Fibroblast of lung (primary cell): ENCODE results near the gene ARHGDIA. TPM values are rescaled to one million over a fixed set of nuclear protein-coding genes. Genes with fewer than 3 reads are reported as not detected.

Source experiments
- DNase-seq, 2 donors: peaks; one replicate each; pipeline versions ENCODE4 v3.0.0 to v3.0.0-alpha.2; 2010; ENCODE audit warnings: low read depth in 2 of 2
- H2AFZ ChIP-seq: 2 replicates; pipeline ENCODE4 v1.5.1; 2012; ENCODE audit warnings: low read length, control low read depth, inconsistent platforms
- H3K27ac ChIP-seq: 2 replicates; pipeline ENCODE4 v1.5.1; 2011; ENCODE audit warnings: low read length, control low read depth; ENCODE audit not compliant: insufficient read depth
- H3K27me3 ChIP-seq: 2 replicates; pipeline ENCODE4 v1.5.1; 2011; ENCODE audit warnings: mild to moderate bottlenecking, low read length; ENCODE audit not compliant: control insufficient read depth, insufficient read depth
- H3K36me3 ChIP-seq: 2 replicates; pipeline ENCODE4 v1.5.1; 2011; ENCODE audit warnings: low read length; ENCODE audit not compliant: control insufficient read depth, insufficient read depth
- H3K4me1 ChIP-seq: 2 replicates; pipeline ENCODE4 v1.5.1; 2011; ENCODE audit warnings: low read length; ENCODE audit not compliant: control insufficient read depth, insufficient read depth; ENCODE audit errors: extremely low read depth
- H3K4me2 ChIP-seq: 2 replicates; pipeline ENCODE4 v1.5.1; 2011; ENCODE audit warnings: low read length, control low read depth; ENCODE audit not compliant: insufficient read depth; ENCODE audit errors: extremely low read depth
- H3K4me3 ChIP-seq, 4 experiments: fragments of 200-600 bp in 1 of 4; sonication (generic) in 1 of 4; replicated peaks in 1 of 4; 2 replicates each; pipeline ENCODE4 v1.5.1; 2011 to 2016; ENCODE audit warnings: low read length in 4 of 4, low read depth in 3 of 4, mild to moderate bottlenecking in 3 of 4, control low read depth in 2 of 4, inconsistent platforms in 1 of 4, mixed read lengths in 1 of 4; ENCODE audit not compliant: insufficient read depth in 1 of 4; ENCODE audit errors: control extremely low read depth in 1 of 4
- H3K79me2 ChIP-seq: 2 replicates; pipeline ENCODE4 v1.5.1; 2012; ENCODE audit warnings: mild to moderate bottlenecking, low read length, inconsistent platforms; ENCODE audit not compliant: control insufficient read depth, insufficient read depth
- H3K9ac ChIP-seq: 2 replicates; pipeline ENCODE4 v1.5.1; 2011; ENCODE audit warnings: mild to moderate bottlenecking, low read length, control low read depth; ENCODE audit not compliant: insufficient read depth
- H3K9me3 ChIP-seq: 2 replicates; pipeline ENCODE4 v1.5.1; 2012; ENCODE audit warnings: low read depth, low read length; ENCODE audit not compliant: control insufficient read depth, insufficient read depth
- H4K20me1 ChIP-seq: 2 replicates; pipeline ENCODE4 v1.5.1; 2011; ENCODE audit warnings: low read length; ENCODE audit not compliant: control insufficient read depth, insufficient read depth; ENCODE audit errors: extremely low read depth
- CTCF ChIP-seq, 2 donors: IDR thresholded peaks in 1 of 2; conservative IDR thresholded peaks in 1 of 2; 1 replicate in 1 of 2; 2 replicates in 1 of 2; pipeline ENCODE4 v1.5.1; 2011 to 2012; ENCODE audit warnings: low read length in 2 of 2, control low read depth in 1 of 2, inconsistent platforms in 1 of 2, low read depth in 1 of 2, mild to moderate bottlenecking in 1 of 2
- EZH2 ChIP-seq: IDR thresholded peaks from 2 replicates; pipeline ENCODE4 v1.5.1; 2012; ENCODE audit warnings: low read length, control low read depth, mild to moderate bottlenecking; ENCODE audit errors: missing control alignments
- polyA plus RNA-seq, 2 donors: library from polyadenylated mRNA; depleted of rRNA in 1 of 2; stranded (reverse) in 1 of 2; unstranded in 1 of 2; fragments of >200 nt; gene quantifications; 2 replicates each; pipeline ENCODE4 v1.2.1, GENCODE V29; 2011 to 2012; ENCODE audit warnings: missing spikeins in 1 of 2
- total RNA-seq: library from RNA; depleted of rRNA; stranded (reverse); fragments of >200 nt; gene quantifications from 2 replicates; pipeline ENCODE4 v1.2.1, GENCODE V29; 2014

Gene ARHGDIA
- total and polyA plus RNA-seq, 2 donors (not counting 1 experiment from before 2014, with no cell fraction given): 95.0 to 164 TPM

GRCh38 chr17:81832608-81833159, 38.5 kb downstream of the ARHGDIA start:
- H3K79me2 ChIP-seq: peaks cover 20% of the 10 kb centered on the region
- peak in 1 of 2 donors; percentile 30 for DNase-seq
- peak overlapping the region; percentile 78 to 84 (median 80) for H3K4me3 ChIP-seq
- H3K9ac ChIP-seq: peak overlapping the region; percentile 90
- H3K27me3 ChIP-seq: no peaks in the 10 kb centered on the region
- peak overlapping the region; percentile 80 for H3K4me2 ChIP-seq
- H2AFZ ChIP-seq: peak overlapping the region; percentile 46
- no peaks in the 10 kb centered on the region for H4K20me1 ChIP-seq
- H3K9me3 ChIP-seq: no peaks in the 10 kb centered on the region
- H3K27ac ChIP-seq: peak overlapping the region; percentile 91
- peaks cover 7% of the 10 kb centered on the region for H3K4me1 ChIP-seq
- TF ChIP-seq EZH2 (no peak), CTCF (conservative IDR thresholded peaks at IDR 0.05 in 1 of 2, IDR thresholded peaks at IDR 0.05 in 1 of 2; ENCODE audit: low read depth in 1 of 2, low read length in 2 of 2) (no peak)
- H3K36me3 ChIP-seq: no peaks in the 10 kb centered on the region

GRCh38 chr17:81831957-81832607, 39.1 kb downstream of the ARHGDIA start:
- H3K79me2 ChIP-seq: peaks cover 20% of the 10 kb centered on the region

More at GRCh38 chr17:81831957-81832607, 39.1 kb downstream of the ARHGDIA start:
- no peaks in the 10 kb centered on the region for H3K9me3 ChIP-seq
- H3K4me3 ChIP-seq: peak overlapping the region; percentile 78 to 84 (median 80)
- peak in 1 of 2 donors; percentile 45 for DNase-seq
- no peaks in the 10 kb centered on the region for H3K36me3 ChIP-seq
- peak overlapping the region; percentile 90 for H3K9ac ChIP-seq
- H3K27me3 ChIP-seq: no peaks in the 10 kb centered on the region
- no peaks in the 10 kb centered on the region for H4K20me1 ChIP-seq
- H2AFZ ChIP-seq: peak overlapping the region; percentile 46
- H3K4me2 ChIP-seq: peak overlapping the region; percentile 80
- no peak for TF ChIP-seq CTCF (conservative IDR thresholded peaks at IDR 0.05 in 1 of 2, IDR thresholded peaks at IDR 0.05 in 1 of 2; ENCODE audit: low read depth in 1 of 2, low read length in 2 of 2)
- no peak for TF ChIP-seq EZH2
- peaks cover 7% of the 10 kb centered on the region for H3K4me1 ChIP-seq
- peak overlapping the region; percentile 91 for H3K27ac ChIP-seq
